Ovary (tissue), 9 donors: ENCODE measurements around the gene PSTPIP1. TPM values are rescaled to one million over a fixed set of nuclear protein-coding genes. Genes with fewer than 3 reads are reported as not detected.

ENCODE experiments used
- DNase-seq, 5 donors: peaks; one replicate each; pipeline ENCODE4 v3.0.0-alpha.2; 2019 to 2020
- H3K27ac ChIP-seq, 2 donors: fragments of 200-600 bp; one replicate each; pipeline versions ENCODE4 v1.5.1 to v1.8.0; 2019 to 2022
- H3K27me3 ChIP-seq: fragments of 200-600 bp; one replicate; pipeline ENCODE4 v1.8.0; 2022
- H3K36me3 ChIP-seq: fragments of 200-600 bp; sonication (generic); one replicate; pipeline ENCODE4 v1.5.1; 2019
- H3K4me1 ChIP-seq: one replicate; pipeline ENCODE4 v1.8.1; 2013; ENCODE audit warnings: mild to moderate bottlenecking, moderate library complexity; ENCODE audit not compliant: insufficient read depth
- H3K4me3 ChIP-seq: fragments of 200-600 bp; sonication (generic); one replicate; pipeline ENCODE4 v1.5.1; 2017
- H3K9me3 ChIP-seq, 2 donors: fragments of 200-600 bp in 1 of 2; sonication (generic) in 1 of 2; one replicate each; pipeline versions ENCODE4 v1.5.1 to v1.8.1; 2013 to 2019; ENCODE audit warnings: mild to moderate bottlenecking in 1 of 2, moderate library complexity in 1 of 2
- CTCF ChIP-seq, 3 donors: fragments of 450-650 bp in 2 of 3; fragments of 200-600 bp in 1 of 3; IDR thresholded peaks; one replicate each; pipeline versions ENCODE4 v1.5.1 to v1.8.0; 2016 to 2022; ENCODE audit warnings: antibody characterized with exemption in 3 of 3, mild to moderate bottlenecking in 1 of 3
- EP300 ChIP-seq: sonication (generic); formaldehyde crosslinking; IDR thresholded peaks from one replicate; pipeline ENCODE4 v1.6.1; 2017; ENCODE audit warnings: antibody characterized with exemption
- POLR2A ChIP-seq: fragments of 450-650 bp; IDR thresholded peaks from one replicate; pipeline ENCODE4 v1.6.1; 2017; ENCODE audit warnings: antibody characterized with exemption, mild to moderate bottlenecking, moderate library complexity
- WGBS, 3 donors: extraction: QIAGEN DNeasy Blood & Tissue Kit in 1 of 3; methylation state at CpG; one replicate each; pipeline versions ENCODE4 v1.1.5 to v1.1.7; 2013 to 2017; 5-methylcytosine and 5-hydroxymethylcytosine counted together
- intact Hi-C, 4 donors: fragments of 100-400 bp; cut with DNase I; formaldehyde crosslinking; loops; one replicate each; pipeline versions ENCODE4 v1.11.0 to v1.15.1; 2022 to 2023
- polyA plus RNA-seq, 2 donors: library from polyadenylated mRNA; stranded (reverse); fragments of 200-250 nt in 1 of 2; fragments of 350-450 nt in 1 of 2; fragmentation: Illumina TruSeq in 1 of 2; extraction: RNeasy Lipid Tissue Mini Kit (QIAGEN cat#74804) in 1 of 2; gene quantifications; one replicate each; pipeline ENCODE4 v1.2.3, GENCODE V29; 2013 to 2014
- total RNA-seq, 7 donors: library from RNA; depleted of rRNA in 2 of 7; stranded (reverse); fragments of >200 nt in 2 of 7; fragmentation: NEBNext Ultra II Directional in 3 of 7; extraction: Animal tissue kit (Norgen Biotek cat#: 25700) in 3 of 7; gene quantifications; one replicate each; pipeline versions ENCODE4 v1.1.0 to v1.2.4, GENCODE V29; 2016 to 2023
- donor health status: DM: no; HTN: no; CAD: no; lungs with moderate emphysema.
- donor health status: DM: no; HTN: no; CAD: no.
- donor health status: Bipolar disorder and iron deficiency.
- donor health status: DM: yes; HTN: yes; CAD: no.
- donor health status: DM: no; HTN: no; CAD: no.
- donor health status: DM: yes; HTN: yes; CAD: no.

The PSTPIP1 gene
- total and polyA plus RNA-seq, 9 donors = 1.4 to 10.9 (median 2.5) TPM

DNA sequence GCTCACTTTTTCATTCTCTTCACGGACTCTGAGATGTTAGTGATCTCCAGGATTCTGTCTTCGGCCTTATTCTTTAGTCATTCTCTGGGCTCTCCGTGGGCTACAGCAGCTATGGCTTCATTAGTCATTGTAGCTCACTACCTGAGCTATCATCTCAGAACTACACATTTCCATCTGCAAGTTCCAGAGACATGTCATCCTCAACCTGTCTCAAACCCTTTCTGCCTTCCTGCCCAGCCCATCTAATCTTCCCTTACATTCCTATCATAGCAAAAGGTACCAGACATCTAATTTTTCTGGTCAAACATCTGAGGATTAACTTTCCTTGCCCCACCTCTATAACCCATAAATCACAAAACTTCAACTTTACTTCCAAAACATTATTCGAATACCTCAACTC, 62.8 kb downstream of the PSTPIP1 start:
- 75 to 80% (median 79%) methylated on average over 4 of the region's 4 CpGs for WGBS, 3 donors
- Histone ChIP-seq H3K9me3 (no peaks in the 10 kb centered on the region), H3K36me3 (no peaks in the 10 kb centered on the region), H3K4me3 (no peak overlapping the region), H3K27ac (no peak overlapping the region), H3K27me3 (no peaks in the 10 kb centered on the region), H3K4me1 (peaks cover 8% of the 10 kb centered on the region)
- intact Hi-C loops = no loop called here
- no peak for TF ChIP-seq EP300
- no peak for TF ChIP-seq CTCF (IDR thresholded peaks at IDR 0.05)
- TF ChIP-seq POLR2A = no peak
- no peak for DNase-seq

DNA sequence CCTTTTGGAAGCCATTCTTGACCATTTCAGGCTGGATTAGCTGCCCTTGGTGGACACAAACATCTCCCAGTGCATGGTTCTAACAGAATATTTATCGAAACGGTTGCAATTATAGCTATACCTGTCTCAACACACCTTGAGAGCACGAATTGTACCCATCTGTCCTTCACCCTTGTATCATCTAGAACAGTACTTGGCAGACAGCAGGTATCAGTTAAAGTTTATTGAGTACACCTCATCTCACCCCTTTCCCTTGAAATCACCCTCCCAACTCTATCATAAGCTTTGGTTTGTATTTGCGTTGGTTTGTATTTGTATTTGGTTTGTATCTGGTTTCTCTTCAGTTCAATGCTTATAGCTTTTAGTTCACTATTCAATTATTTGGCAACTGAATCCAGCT, 63.5 kb downstream of the PSTPIP1 start:
- DNase-seq = no peak
- WGBS, 3 donors = 91 to 93% (median 93%) methylated on average over 4 of the region's 4 CpGs
- H3K9me3 ChIP-seq = no peaks in the 10 kb centered on the region
- H3K4me1 ChIP-seq = peaks cover 8% of the 10 kb centered on the region
- no peak overlapping the region for H3K4me3 ChIP-seq
- H3K27ac ChIP-seq = no peak overlapping the region
- TF ChIP-seq EP300 (no peak), POLR2A (no peak), CTCF (IDR thresholded peaks at IDR 0.05) (no peak)
- intact Hi-C loops = no loop called here
- no peaks in the 10 kb centered on the region for H3K27me3 ChIP-seq
- no peaks in the 10 kb centered on the region for H3K36me3 ChIP-seq

- peaks cover 9% of the 10 kb centered on the region for H3K4me1 ChIP-seq
- 2 to 6% (median 4%) methylated on average over 2 of the region's 2 CpGs for WGBS, 3 donors
- H3K27me3 ChIP-seq = no peaks in the 10 kb centered on the region
- TF ChIP-seq CTCF (IDR thresholded peaks at IDR 0.05) (no peak), POLR2A (no peak), EP300 (no peak)
- H3K36me3 ChIP-seq = no peaks in the 10 kb centered on the region
- no peak overlapping the region for H3K4me3 ChIP-seq
- H3K9me3 ChIP-seq = no peaks in the 10 kb centered on the region
- DNase-seq = no peak
- no peak overlapping the region for H3K27ac ChIP-seq
- intact Hi-C loops = no loop called here
Observed at GRCh38 chr15:77059786-77060361, 64.9 kb downstream of the PSTPIP1 start.

DNA sequence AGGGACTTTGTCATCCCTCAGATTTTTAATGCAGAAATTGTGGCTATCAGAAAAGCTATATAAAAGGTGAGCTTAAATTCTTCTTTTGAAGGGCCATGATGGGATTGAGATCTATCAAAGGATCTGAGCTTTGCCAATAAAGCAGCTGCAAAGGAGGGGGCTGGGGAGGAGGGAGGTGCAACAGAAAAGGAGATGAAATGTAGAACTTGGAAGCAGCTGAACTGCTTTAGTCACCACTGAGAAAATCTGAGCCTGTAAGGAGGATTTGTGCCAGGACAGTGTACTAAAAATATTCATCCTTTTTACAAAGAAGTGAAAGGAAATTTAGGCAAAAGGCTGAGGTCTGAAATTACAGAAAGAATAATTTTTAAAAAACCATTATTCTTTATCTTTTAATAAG, 65.6 kb downstream of the PSTPIP1 start:
- no peaks in the 10 kb centered on the region for H3K36me3 ChIP-seq
- TF ChIP-seq EP300 = no peak
- TF ChIP-seq CTCF (IDR thresholded peaks at IDR 0.05) = no peak
- H3K9me3 ChIP-seq = no peaks in the 10 kb centered on the region
- DNase-seq = no peak
- no peak overlapping the region for H3K27ac ChIP-seq
- intact Hi-C loops = no loop called here
- H3K27me3 ChIP-seq = no peaks in the 10 kb centered on the region
- peaks cover 9% of the 10 kb centered on the region for H3K4me1 ChIP-seq
- H3K4me3 ChIP-seq = no peak overlapping the region

- Histone ChIP-seq H3K9me3 (no peaks in the 10 kb centered on the region), H3K4me3 (no peak overlapping the region), H3K36me3 (no peaks in the 10 kb centered on the region), H3K27me3 (no peaks in the 10 kb centered on the region), H3K4me1 (peaks cover 10% of the 10 kb centered on the region), H3K27ac (no peak overlapping the region)
- no peak for TF ChIP-seq POLR2A
- no peak for TF ChIP-seq EP300
- no peak for TF ChIP-seq CTCF (IDR thresholded peaks at IDR 0.05)
- intact Hi-C loops = no loop called here
- DNase-seq = no peak
Observed at GRCh38 chr15:77063249-77063648, 68.3 kb downstream of the PSTPIP1 start.
